A549 (cell line): Measurements from ENCODE around the gene ADAMTS12. TPM values are rescaled to one million over a fixed set of nuclear protein-coding genes. Genes with fewer than 3 reads are reported as not detected.

Experiments
- ATAC-seq, 2 experiments: fragments of 200-7000 bp in 1 of 2; fragments of >200 bp in 1 of 2; cut with Nextera tagmentation in 1 of 2; cut with Tn5 transposase in 1 of 2; 3 replicates each; pipeline versions ENCODE4 v1.8.0 to v1.9.1; 2018 to 2020; ENCODE audit warnings: mild to moderate bottlenecking in 1 of 2, moderate library complexity in 1 of 2
- CTCF ChIA-PET: fragments of 300-600 bp; sonication (Branson Sonifier 250); formaldehyde crosslinking; extraction: SDS; loops from one replicate; lab custom pipeline; 2021; ENCODE audit warnings: antibody characterized with exemption, inconsistent platforms; lab: Yijun Ruan, JAX
- POLR2A ChIA-PET: fragments of 350-600 bp; formaldehyde crosslinking; extraction: SDS; loops from one replicate; lab custom pipeline; 2021; ENCODE audit warnings: antibody characterized with exemption, inconsistent platforms; lab: Yijun Ruan, JAX
- DNase-seq, 2 experiments: peaks; one replicate each; pipeline versions ENCODE4 v3.0.0 to v3.0.0-alpha.2; 2011 to 2016; ENCODE audit warnings: low read depth in 1 of 2, low spot score in 1 of 2
- FAIRE-seq: peaks from 2 replicates; lab custom pipeline; 2011; peaks lifted over from hg19 to GRCh38; lab: Jason Lieb, UNC
- H3K27ac ChIP-seq, 2 experiments: fragments of >200 bp; sonication (Bioruptor Twin); formaldehyde crosslinking; 3 replicates each; pipeline ENCODE4 v1.5.1; 2016 to 2017
- H3K4me1 ChIP-seq: fragments of >200 bp; sonication (Bioruptor Twin); formaldehyde crosslinking; 3 replicates; pipeline ENCODE4 v1.6.1; 2016
- H3K4me2 ChIP-seq: fragments of >200 bp; sonication (Bioruptor Twin); formaldehyde crosslinking; 3 replicates; pipeline ENCODE4 v1.6.1; 2016
- H3K4me3 ChIP-seq: fragments of >200 bp; sonication (Bioruptor Twin); formaldehyde crosslinking; 3 replicates; pipeline ENCODE4 v1.5.1; 2016
- H3K9me3 ChIP-seq: fragments of >200 bp; sonication (Bioruptor Twin); formaldehyde crosslinking; 3 replicates; pipeline ENCODE4 v1.6.1; 2016
- ATOH8 ChIP-seq: fragments of 250-450 bp; sonication (Bioruptor Pico); IDR thresholded peaks from 2 replicates; pipeline ENCODE4 v1.5.0; 2020; ENCODE audit warnings: low read depth, mild to moderate bottlenecking, moderate library complexity
- BHLHE40 ChIP-seq: IDR thresholded peaks from 2 replicates; pipeline ENCODE4 v1.6.1; 2012; ENCODE audit warnings: low read depth, low read length, inconsistent platforms
- CBX2 ChIP-seq: fragments of 200-600 bp; sonication (generic); IDR thresholded peaks from 2 replicates; pipeline ENCODE4 v1.6.1; 2016; ENCODE audit warnings: low read depth, mild to moderate bottlenecking, borderline replicate concordance
- CBX8 ChIP-seq: fragments of 200-600 bp; sonication (generic); IDR thresholded peaks from 2 replicates; pipeline ENCODE4 v1.6.1; 2016
- CEBPB ChIP-seq, 2 experiments: fragments of >200 bp in 1 of 2; sonication (Bioruptor Twin) in 1 of 2; formaldehyde crosslinking in 1 of 2; IDR thresholded peaks; 2 replicates each; pipeline ENCODE4 v1.6.1; 2012 to 2016
- EHF ChIP-seq: fragments of 250-450 bp; sonication (Bioruptor Pico); IDR thresholded peaks from 2 replicates; pipeline ENCODE4 v1.5.0; 2020; ENCODE audit warnings: mild to moderate bottlenecking
- EHMT2 ChIP-seq: fragments of 200-600 bp; sonication (generic); IDR thresholded peaks from 2 replicates; pipeline ENCODE4 v1.6.1; 2016; ENCODE audit warnings: antibody characterized with exemption, low read depth, mild to moderate bottlenecking, moderate library complexity
- EP300 ChIP-seq, 2 experiments: fragments of >200 bp; sonication (Bioruptor Twin); formaldehyde crosslinking; IDR thresholded peaks; 2 replicates in 1 of 2; 3 replicates in 1 of 2; pipeline ENCODE4 v1.6.1; 2016 to 2017
- FOSL2 ChIP-seq, 2 experiments: fragments of 450-650 bp in 1 of 2; fragments of >200 bp in 1 of 2; sonication (Bioruptor Twin) in 1 of 2; formaldehyde crosslinking; IDR thresholded peaks; 2 replicates each; pipeline versions ENCODE4 v1.5.0 to v1.6.1; 2016 to 2020; ENCODE audit warnings: mild to moderate bottlenecking in 1 of 2, moderate library complexity in 1 of 2
- GATA3 ChIP-seq: IDR thresholded peaks from 2 replicates; pipeline ENCODE4 v1.6.1; 2012; ENCODE audit warnings: borderline replicate concordance
- HDAC2 ChIP-seq: fragments of 200-600 bp; sonication (generic); IDR thresholded peaks from 2 replicates; pipeline ENCODE4 v1.6.1; 2016
- HES2 ChIP-seq: fragments of >200 bp; sonication (Bioruptor Twin); formaldehyde crosslinking; IDR thresholded peaks from 2 replicates; pipeline ENCODE4 v1.6.1; 2016
- HOXA7 ChIP-seq: fragments of 250-450 bp; sonication (Bioruptor Pico); IDR thresholded peaks from 2 replicates; pipeline ENCODE4 v1.5.0; 2020; ENCODE audit warnings: mild to moderate bottlenecking, moderate library complexity
- KDM5A ChIP-seq: fragments of 200-600 bp; sonication (generic); IDR thresholded peaks from 2 replicates; pipeline ENCODE4 v1.6.1; 2016; ENCODE audit warnings: antibody characterized with exemption, mild to moderate bottlenecking
- MAZ ChIP-seq: fragments of 150-350 bp; IDR thresholded peaks from 2 replicates; pipeline ENCODE4 v1.6.1; 2014; ENCODE audit warnings: antibody characterized with exemption, low read depth, low read length, borderline replicate concordance
- NFE2L2 ChIP-seq: fragments of 150-350 bp; conservative IDR thresholded peaks from 2 replicates; pipeline ENCODE4 v1.6.1; 2014; ENCODE audit warnings: low read length
- NR3C1 ChIP-seq: fragments of >200 bp; sonication (Bioruptor Twin); formaldehyde crosslinking; IDR thresholded peaks from 3 replicates; pipeline ENCODE4 v1.6.1; 2017
- PHF8 ChIP-seq: fragments of 200-600 bp; sonication (generic); IDR thresholded peaks from 2 replicates; pipeline ENCODE4 v1.6.1; 2016; ENCODE audit warnings: low read depth, mild to moderate bottlenecking, antibody characterized with exemption, moderate library complexity, borderline replicate concordance
- POLR2A ChIP-seq: IDR thresholded peaks from 2 replicates; pipeline ENCODE4 v1.6.1; 2012; ENCODE audit warnings: mild to moderate bottlenecking, low read length
- POLR2AphosphoS2 ChIP-seq: conservative IDR thresholded peaks from 2 replicates; pipeline ENCODE4 v1.6.1; 2012; ENCODE audit warnings: low read length, improper control_type of control experiment, inconsistent platforms
- RAD21 ChIP-seq, 2 experiments: fragments of >200 bp in 1 of 2; sonication (Bioruptor Twin) in 1 of 2; formaldehyde crosslinking in 1 of 2; IDR thresholded peaks in 1 of 2; conservative IDR thresholded peaks in 1 of 2; 2 replicates in 1 of 2; 3 replicates in 1 of 2; pipeline ENCODE4 v1.6.1; 2012 to 2018; ENCODE audit warnings: inconsistent platforms in 1 of 2
- RFX5 ChIP-seq: fragments of 450-650 bp; IDR thresholded peaks from 2 replicates; pipeline ENCODE4 v1.7.1; 2014; ENCODE audit warnings: antibody characterized with exemption, mild to moderate bottlenecking, moderate library complexity
- RNF2 ChIP-seq: fragments of 200-600 bp; sonication (generic); IDR thresholded peaks from 2 replicates; pipeline ENCODE4 v1.6.1; 2016; ENCODE audit warnings: low read depth, mild to moderate bottlenecking, antibody characterized with exemption, moderate library complexity, borderline replicate concordance
- SMC3 ChIP-seq: fragments of >200 bp; sonication (Bioruptor Twin); formaldehyde crosslinking; IDR thresholded peaks from 3 replicates; pipeline ENCODE4 v1.6.1; 2018; ENCODE audit warnings: inconsistent platforms
- SREBF2 ChIP-seq: fragments of 450-650 bp; IDR thresholded peaks from 2 replicates; pipeline ENCODE4 v1.6.1; 2014; ENCODE audit warnings: mild to moderate bottlenecking, moderate library complexity
- TFCP2L1 ChIP-seq: fragments of 250-450 bp; sonication (Bioruptor Pico); IDR thresholded peaks from 2 replicates; pipeline ENCODE4 v1.5.0; 2021; ENCODE audit warnings: mild to moderate bottlenecking
- ZC3H11A ChIP-seq: fragments of 450-650 bp; IDR thresholded peaks from 2 replicates; pipeline ENCODE4 v1.6.1; 2014; ENCODE audit warnings: antibody characterized with exemption, mild to moderate bottlenecking
- ZNF302 ChIP-seq: fragments of 250-450 bp; sonication (Bioruptor Pico); IDR thresholded peaks from 2 replicates; pipeline ENCODE4 v1.9.0; 2021; ENCODE audit warnings: inconsistent platforms, mild to moderate bottlenecking, moderate library complexity
- WGBS: methylation state at CpG from one replicate; pipeline ENCODE4 v1.1.6; 2017; ENCODE audit errors: missing lambda C conversion rate; 5-methylcytosine and 5-hydroxymethylcytosine counted together
- polyA plus RNA-seq, 4 experiments: library from polyadenylated mRNA; depleted of rRNA in 3 of 4; stranded (reverse); fragments of >200 nt; fragmentation: RNase III in 1 of 4; extraction: RNeasy Plus Mini Kit Qiagen cat#74134 plus additional on column Dnase treatment in 1 of 4; gene quantifications; 2 replicates in 3 of 4; 3 replicates in 1 of 4; pipeline ENCODE4 v1.2.3, GENCODE V29; 2011 to 2017
- TF ChIP-seq, protein P1 (sequence below): fragments of >200 bp; sonication (Bioruptor Twin); formaldehyde crosslinking; IDR thresholded peaks from 3 replicates; pipeline ENCODE4 v1.5.1; 2016

Gene ADAMTS12
- polyA plus RNA-seq, 2 of the 4 experiments (the other 2 are of a cell fraction): 4.8 to 6.8 TPM

GRCh38 chr5:33592245-33592644 is 299.5 kb downstream of the ADAMTS12 start:
- no peak for FAIRE-seq
- TF ChIP-seq EHMT2 (no peak), TFCP2L1 (CRISPR knock-in tag) (no peak), ZNF302 (CRISPR knock-in tag) (no peak), POLR2AphosphoS2 (no peak), CEBPB (IDR thresholded peaks at IDR 0.05) (no peak), RNF2 (no peak), CBX2 (no peak), BHLHE40 (no peak), CBX8 (no peak), HES2 (no peak), KDM5A (no peak), PHF8 (no peak)
- TF ChIP-seq, protein P1, sequence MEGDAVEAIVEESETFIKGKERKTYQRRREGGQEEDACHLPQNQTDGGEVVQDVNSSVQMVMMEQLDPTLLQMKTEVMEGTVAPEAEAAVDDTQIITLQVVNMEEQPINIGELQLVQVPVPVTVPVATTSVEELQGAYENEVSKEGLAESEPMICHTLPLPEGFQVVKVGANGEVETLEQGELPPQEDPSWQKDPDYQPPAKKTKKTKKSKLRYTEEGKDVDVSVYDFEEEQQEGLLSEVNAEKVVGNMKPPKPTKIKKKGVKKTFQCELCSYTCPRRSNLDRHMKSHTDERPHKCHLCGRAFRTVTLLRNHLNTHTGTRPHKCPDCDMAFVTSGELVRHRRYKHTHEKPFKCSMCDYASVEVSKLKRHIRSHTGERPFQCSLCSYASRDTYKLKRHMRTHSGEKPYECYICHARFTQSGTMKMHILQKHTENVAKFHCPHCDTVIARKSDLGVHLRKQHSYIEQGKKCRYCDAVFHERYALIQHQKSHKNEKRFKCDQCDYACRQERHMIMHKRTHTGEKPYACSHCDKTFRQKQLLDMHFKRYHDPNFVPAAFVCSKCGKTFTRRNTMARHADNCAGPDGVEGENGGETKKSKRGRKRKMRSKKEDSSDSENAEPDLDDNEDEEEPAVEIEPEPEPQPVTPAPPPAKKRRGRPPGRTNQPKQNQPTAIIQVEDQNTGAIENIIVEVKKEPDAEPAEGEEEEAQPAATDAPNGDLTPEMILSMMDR: no peak
- TF ChIP-seq, all 56 proteins: peak for 0
- CTCF ChIA-PET: interaction anchor here (2.6 kb wide), 1 partner anchor 342 kb away, joined by 10 read pairs; no protein-coding TSS in a partner anchor
- POLR2A ChIA-PET: no interaction called here
- no peak overlapping the region for H3K4me2 ChIP-seq
- no peaks in the 10 kb centered on the region for H3K4me1 ChIP-seq
- no peaks in the 10 kb centered on the region for H3K9me3 ChIP-seq
- H3K27ac ChIP-seq: no peak overlapping the region
- WGBS: 72% methylated on average over 1 of the region's 1 CpG
- H3K4me3 ChIP-seq: no peak overlapping the region
- ATAC-seq (no peak), DNase-seq (no peak)

GRCh38 chr5:33588654-33589372 is 303.0 kb downstream of the ADAMTS12 start:
- TF ChIP-seq SREBF2: no peak
- TF ChIP-seq, protein P1: peak; percentile 40; the same call in 2 of the 3 replicates
- TF ChIP-seq RAD21 (conservative IDR thresholded peaks at IDR 0.05 in 1 of 2, IDR thresholded peaks at IDR 0.05 in 1 of 2): peak; percentile 40 to 64; a peak in 4 of 5 replicates
- TF ChIP-seq SMC3: peak; percentile 47; the same call in 1 of the 3 replicates
- TF ChIP-seq HDAC2: no peak
- POLR2A ChIA-PET: no interaction called here
- Histone ChIP-seq H3K9me3 (no peaks in the 10 kb centered on the region), H3K27ac (no peak overlapping the region), H3K4me2 (no peak overlapping the region), H3K4me1 (no peaks in the 10 kb centered on the region), H3K4me3 (no peak overlapping the region)
- WGBS: 62% methylated on average over 16 of the region's 16 CpGs
- peak; percentile 21 to 56 for DNase-seq
- CTCF ChIA-PET: interaction anchor here (1.0 to 2.4 kb wide), 7 partner anchors 9 to 381 kb away, joined by 3 to 11 read pairs (median 3); no protein-coding TSS in a partner anchor
- FAIRE-seq: no peak
- peak; percentile 71 to 93; a peak in 4 of 6 replicates for ATAC-seq

GRCh38 chr5:33583332-33583731 is 308.5 kb downstream of the ADAMTS12 start:
- H3K27ac ChIP-seq: no peak overlapping the region
- no peaks in the 10 kb centered on the region for H3K9me3 ChIP-seq
- POLR2A ChIA-PET: no interaction called here
- no peak overlapping the region for H3K4me3 ChIP-seq
- CTCF ChIA-PET: no interaction called here
- 40% methylated on average over 6 of the region's 6 CpGs for WGBS
- FAIRE-seq: no peak
- H3K4me2 ChIP-seq: no peak overlapping the region
- no peak for DNase-seq
- ATAC-seq: no peak
- no peaks in the 10 kb centered on the region for H3K4me1 ChIP-seq
- TF ChIP-seq NFE2L2 (no peak), EP300 (IDR thresholded peaks at IDR 0.05) (no peak), HOXA7 (CRISPR knock-in tag) (no peak), RNF2 (no peak), FOSL2 (IDR thresholded peaks at IDR 0.05) (no peak), FOSL2 (CRISPR knock-in tag; IDR thresholded peaks at IDR 0.05) (no peak), ZC3H11A (no peak), HES2 (no peak), NR3C1 (no peak), GATA3 (no peak), MAZ (no peak), EHF (CRISPR knock-in tag) (no peak), POLR2A (no peak), ATOH8 (no peak), RFX5 (no peak)
